Measurements from ENCODE around the gene PANX2. TPM values are rescaled to one million over a fixed set of nuclear protein-coding genes. Genes with fewer than 3 reads are reported as not detected.

The PANX2 gene
- total RNA-seq, 1 experiment from 2014 or later: 2.6 TPM

DNA sequence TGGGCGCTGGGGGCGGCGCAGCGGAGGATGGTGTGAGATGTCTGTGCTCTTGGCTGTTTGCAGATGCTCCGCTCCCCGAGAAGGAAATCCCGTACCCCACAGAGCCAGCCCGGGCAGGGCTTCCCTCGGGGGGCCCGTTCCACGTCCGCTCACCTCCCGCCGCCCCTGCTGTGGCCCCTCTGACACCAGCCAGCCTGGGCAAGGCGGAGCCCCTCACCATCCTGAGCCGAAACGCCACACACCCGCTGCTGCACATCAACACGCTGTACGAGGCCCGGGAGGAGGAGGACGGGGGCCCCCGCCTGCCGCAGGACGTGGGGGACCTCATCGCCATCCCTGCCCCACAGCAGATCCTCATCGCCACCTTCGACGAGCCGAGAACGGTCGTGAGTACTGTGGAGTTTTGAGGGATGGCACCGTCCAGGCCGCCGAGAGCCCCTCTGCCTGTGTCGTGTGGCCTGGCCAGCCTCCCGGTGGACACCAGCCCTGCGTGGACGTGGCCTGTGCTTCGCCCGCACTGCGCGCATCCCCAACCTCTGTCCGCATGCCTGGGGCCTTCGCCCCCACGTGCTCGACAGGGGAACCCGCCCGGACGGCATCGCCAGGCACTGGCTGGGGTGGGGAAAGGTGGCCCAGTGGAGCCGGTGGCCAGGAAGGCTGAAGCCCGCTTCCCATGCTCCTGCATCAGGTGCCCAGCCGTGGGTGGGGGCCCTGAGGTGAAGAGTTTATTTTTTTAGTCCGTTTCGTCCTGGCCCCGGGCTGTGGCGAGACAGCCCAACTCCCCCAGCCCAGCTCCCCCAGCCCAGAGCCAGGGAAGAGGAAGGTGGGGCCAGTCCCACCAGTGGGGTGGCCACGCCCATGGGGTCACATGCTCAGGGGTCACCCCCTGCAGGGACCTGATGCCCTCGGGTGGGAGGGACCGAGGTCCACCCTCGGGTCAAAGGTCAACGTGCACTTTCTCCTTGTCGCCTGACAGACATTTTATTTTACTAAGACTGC lies 8.6 kb downstream of the PANX2 start:
- TF ChIP-seq CTCF (IDR thresholded peaks at IDR 0.05; ENCODE audit: insufficient read depth in 1 of 2, low read depth in 1 of 2, low read length in 1 of 2, severe bottlenecking in 1 of 2, unreplicated experiment in 1 of 2): no peak
- Histone ChIP-seq H3K9me3 (no peaks in the 10 kb centered on the region), H3K4me1 (peaks cover 7% of the 10 kb centered on the region; the same call in 1 of the 2 replicates), H3K27me3 (replicated peaks; ENCODE audit: control insufficient read depth, insufficient read depth, low read length) (no peaks in the 10 kb centered on the region), H3K4me3 (ENCODE audit: low read depth, low read length) (no peak overlapping the region), H3K36me3 (ENCODE audit: control insufficient read depth, insufficient read depth, low read length) (no peaks in the 10 kb centered on the region)
- H3K27me3 Mint-ChIP-seq (ENCODE audit: insufficient read depth, unreplicated experiment): no peaks in the 10 kb centered on the region
- ChIA-PET CTCF (interaction anchor here (0.6 kb wide), 1 partner anchor 37 kb away, joined by 3 read pairs; no protein-coding TSS in a partner anchor), POLR2A (no interaction called here)
- BruUV-seq (replicated peaks): no TSS peak
- no peak overlapping the region for H3K4me3 Mint-ChIP-seq (ENCODE audit: unreplicated experiment)
- DNase-seq: no peak
- H3K4me1 Mint-ChIP-seq (ENCODE audit: low read depth, unreplicated experiment): peaks cover 7% of the 10 kb centered on the region
- no peaks in the 10 kb centered on the region for H3K9me3 Mint-ChIP-seq (ENCODE audit: unreplicated experiment)
- intact Hi-C loops (cut with micrococcal nuclease; ENCODE audit: unreplicated experiment): no loop called here
- H3K36me3 Mint-ChIP-seq (ENCODE audit: insufficient read depth, unreplicated experiment): no peaks in the 10 kb centered on the region
- no peak overlapping the region for H3K27ac Mint-ChIP-seq (ENCODE audit: unreplicated experiment)

DNA sequence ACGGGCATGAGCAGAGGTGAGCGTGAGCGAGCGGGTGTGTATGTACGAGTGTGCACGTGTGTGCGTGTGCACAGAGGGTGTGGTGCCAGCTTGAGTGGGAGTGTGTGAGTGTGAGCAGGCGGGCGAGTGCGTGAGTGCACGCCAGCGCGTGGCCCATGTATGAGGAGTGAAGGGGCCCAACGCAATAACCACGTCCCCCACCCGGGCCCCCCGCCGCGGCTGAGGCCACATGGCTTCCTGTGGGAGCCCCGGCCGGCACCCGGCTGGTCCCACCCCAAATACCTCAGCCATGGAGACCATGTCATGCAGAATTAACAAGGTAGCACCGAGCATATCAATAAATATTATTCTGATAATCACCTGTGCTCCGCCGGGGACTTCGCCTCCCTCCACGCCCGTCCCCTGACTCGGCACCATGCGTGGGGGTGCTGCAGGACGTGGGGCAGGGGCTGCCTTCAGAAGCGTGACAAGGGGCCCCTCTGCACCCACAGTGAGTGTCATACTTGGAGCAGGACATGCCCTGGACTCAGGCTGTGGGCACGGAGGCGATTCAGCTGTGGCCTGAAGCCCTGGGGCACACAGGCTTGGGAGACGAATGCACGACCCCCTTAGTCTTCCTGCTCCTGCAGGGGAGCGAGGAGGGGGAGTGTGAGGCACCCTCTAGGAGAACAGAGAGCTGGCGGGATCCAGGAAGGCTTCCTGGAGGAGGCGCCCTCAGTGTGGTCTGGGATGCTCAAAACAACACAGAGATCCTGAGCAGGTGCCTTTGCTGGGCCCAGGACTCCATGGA lies 9.6 kb downstream of the PANX2 start:
- H3K36me3 Mint-ChIP-seq (ENCODE audit: insufficient read depth, unreplicated experiment): no peaks in the 10 kb centered on the region
- H3K4me3 Mint-ChIP-seq (ENCODE audit: unreplicated experiment): no peak overlapping the region
- Histone ChIP-seq H3K4me1 (peaks cover 8% of the 10 kb centered on the region; the same call in 1 of the 2 replicates), H3K9me3 (no peaks in the 10 kb centered on the region), H3K36me3 (ENCODE audit: control insufficient read depth, insufficient read depth, low read length) (no peaks in the 10 kb centered on the region), H3K27me3 (replicated peaks; ENCODE audit: control insufficient read depth, insufficient read depth, low read length) (no peaks in the 10 kb centered on the region), H3K4me3 (ENCODE audit: low read depth, low read length) (no peak overlapping the region)
- no TSS peak for BruUV-seq (replicated peaks)
- H3K9me3 Mint-ChIP-seq (ENCODE audit: unreplicated experiment): no peaks in the 10 kb centered on the region
- intact Hi-C loops (cut with micrococcal nuclease; ENCODE audit: unreplicated experiment): no loop called here
- peaks cover 7% of the 10 kb centered on the region for H3K4me1 Mint-ChIP-seq (ENCODE audit: low read depth, unreplicated experiment)
- no peak for TF ChIP-seq CTCF (IDR thresholded peaks at IDR 0.05; ENCODE audit: insufficient read depth in 1 of 2, low read depth in 1 of 2, low read length in 1 of 2, severe bottlenecking in 1 of 2, unreplicated experiment in 1 of 2)
- no peak for DNase-seq
- POLR2A ChIA-PET: no interaction called here
- no peak overlapping the region for H3K27ac Mint-ChIP-seq (ENCODE audit: unreplicated experiment)
- CTCF ChIA-PET: interaction anchor here (0.6 kb wide), 1 partner anchor 38 kb away, joined by 3 read pairs; no protein-coding TSS in a partner anchor
- no peaks in the 10 kb centered on the region for H3K27me3 Mint-ChIP-seq (ENCODE audit: insufficient read depth, unreplicated experiment)

All from Caco-2 (cell line).